ENCODE measurements around the gene TSPEAR. TPM values are rescaled to one million over a fixed set of nuclear protein-coding genes. Genes with fewer than 3 reads are reported as not detected.

The TSPEAR gene
- total RNA-seq, 4 donors from 2014 or later, result 0.21 to 1.3 (median 0.69) TPM

DNA sequence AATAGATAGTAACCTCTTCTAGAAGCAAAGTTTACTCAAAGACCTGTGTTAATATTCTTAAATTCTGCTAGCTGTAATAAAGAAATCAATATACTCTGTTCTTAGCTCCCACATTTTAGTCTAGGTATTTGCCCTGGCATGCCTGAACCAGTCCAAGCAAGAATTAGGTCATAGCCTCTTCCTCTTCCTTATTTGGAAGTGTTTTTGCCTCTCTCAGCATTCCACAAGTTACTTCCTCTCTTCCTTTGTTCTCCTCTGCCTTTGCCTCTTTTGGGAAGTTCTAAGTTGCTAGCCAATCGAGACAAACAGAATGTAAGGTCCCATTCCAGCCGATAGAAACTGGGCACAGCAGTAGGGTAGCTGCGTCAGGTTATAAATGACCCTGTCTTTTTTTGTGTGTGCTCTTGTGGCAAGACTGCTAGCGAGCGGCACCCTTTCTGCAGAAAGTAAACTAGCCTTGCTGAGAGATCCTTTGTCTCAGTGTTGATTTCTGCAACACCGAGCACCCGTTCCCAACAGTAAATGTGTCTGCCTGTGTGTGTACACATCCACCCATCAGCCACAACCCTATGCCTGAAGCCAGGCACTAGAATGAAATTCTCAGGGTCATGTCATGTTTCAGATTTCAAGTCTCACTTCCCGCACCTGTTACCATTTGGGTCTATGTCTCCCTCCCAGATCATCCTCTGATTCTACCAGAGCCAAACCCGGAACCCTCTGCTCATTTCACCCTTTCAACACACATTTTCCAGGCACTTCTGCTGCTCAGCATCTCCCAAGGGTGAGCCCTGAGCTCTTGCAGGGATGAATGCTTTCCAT lies 218.6 kb downstream of the TSPEAR start:
- intact Hi-C loops (cut with DNase I), result no loop called here
- TF ChIP-seq, protein P1, sequence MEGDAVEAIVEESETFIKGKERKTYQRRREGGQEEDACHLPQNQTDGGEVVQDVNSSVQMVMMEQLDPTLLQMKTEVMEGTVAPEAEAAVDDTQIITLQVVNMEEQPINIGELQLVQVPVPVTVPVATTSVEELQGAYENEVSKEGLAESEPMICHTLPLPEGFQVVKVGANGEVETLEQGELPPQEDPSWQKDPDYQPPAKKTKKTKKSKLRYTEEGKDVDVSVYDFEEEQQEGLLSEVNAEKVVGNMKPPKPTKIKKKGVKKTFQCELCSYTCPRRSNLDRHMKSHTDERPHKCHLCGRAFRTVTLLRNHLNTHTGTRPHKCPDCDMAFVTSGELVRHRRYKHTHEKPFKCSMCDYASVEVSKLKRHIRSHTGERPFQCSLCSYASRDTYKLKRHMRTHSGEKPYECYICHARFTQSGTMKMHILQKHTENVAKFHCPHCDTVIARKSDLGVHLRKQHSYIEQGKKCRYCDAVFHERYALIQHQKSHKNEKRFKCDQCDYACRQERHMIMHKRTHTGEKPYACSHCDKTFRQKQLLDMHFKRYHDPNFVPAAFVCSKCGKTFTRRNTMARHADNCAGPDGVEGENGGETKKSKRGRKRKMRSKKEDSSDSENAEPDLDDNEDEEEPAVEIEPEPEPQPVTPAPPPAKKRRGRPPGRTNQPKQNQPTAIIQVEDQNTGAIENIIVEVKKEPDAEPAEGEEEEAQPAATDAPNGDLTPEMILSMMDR (IDR thresholded peaks at IDR 0.05), result no peak
- no peak for TF ChIP-seq POLR2A (IDR thresholded peaks at IDR 0.05)
- WGBS, 2 donors, result 90 to 94% methylated on average over 9 of the region's 9 CpGs

DNA sequence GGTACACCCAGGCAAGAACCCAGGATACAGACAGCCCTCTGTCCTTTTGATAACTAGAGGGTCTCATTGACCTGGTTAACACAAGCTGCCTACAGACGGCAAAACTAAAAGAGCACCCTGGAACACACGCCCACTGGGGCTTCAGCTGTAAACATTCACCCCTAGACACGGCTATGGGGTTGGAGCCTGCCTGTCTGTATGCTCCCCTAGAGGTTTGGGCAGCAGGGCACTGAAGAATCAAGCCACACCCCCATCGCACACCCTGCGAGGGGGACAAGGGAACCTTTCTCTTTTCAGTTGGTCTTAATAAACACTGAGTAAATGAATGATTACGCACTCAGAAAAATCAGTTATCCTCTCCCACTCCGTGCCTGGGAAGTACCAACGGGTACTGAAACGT lies 220.6 kb downstream of the TSPEAR start:
- H3K9me3 ChIP-seq, result no peaks in the 10 kb centered on the region
- no peaks in the 10 kb centered on the region for H3K36me3 ChIP-seq
- H3K4me3 ChIP-seq (replicated peaks in 1 of 3), result no peak overlapping the region
- H3K27me3 ChIP-seq, result no peaks in the 10 kb centered on the region
- 86 to 88% methylated on average over 9 of the region's 9 CpGs for WGBS, 2 donors
- intact Hi-C loops (cut with DNase I), result no loop called here
- no peak overlapping the region for H3K27ac ChIP-seq
- TF ChIP-seq, protein P1 (IDR thresholded peaks at IDR 0.05), result no peak
- TF ChIP-seq POLR2A (IDR thresholded peaks at IDR 0.05), result no peak
- no peaks in the 10 kb centered on the region for H3K4me1 ChIP-seq
- DNase-seq, result no peak

More for the DNA sequence above, 218.6 kb downstream of the TSPEAR start:
- no peaks in the 10 kb centered on the region for H3K9me3 ChIP-seq
- no peaks in the 10 kb centered on the region for H3K27me3 ChIP-seq
- H3K4me1 ChIP-seq, result peaks cover 17 to 18% of the 10 kb centered on the region in 2 donors
- no peak overlapping the region for H3K27ac ChIP-seq
- DNase-seq, result no peak
- no peak overlapping the region for H3K4me3 ChIP-seq (replicated peaks in 1 of 3)
- H3K36me3 ChIP-seq, result no peaks in the 10 kb centered on the region

DNA sequence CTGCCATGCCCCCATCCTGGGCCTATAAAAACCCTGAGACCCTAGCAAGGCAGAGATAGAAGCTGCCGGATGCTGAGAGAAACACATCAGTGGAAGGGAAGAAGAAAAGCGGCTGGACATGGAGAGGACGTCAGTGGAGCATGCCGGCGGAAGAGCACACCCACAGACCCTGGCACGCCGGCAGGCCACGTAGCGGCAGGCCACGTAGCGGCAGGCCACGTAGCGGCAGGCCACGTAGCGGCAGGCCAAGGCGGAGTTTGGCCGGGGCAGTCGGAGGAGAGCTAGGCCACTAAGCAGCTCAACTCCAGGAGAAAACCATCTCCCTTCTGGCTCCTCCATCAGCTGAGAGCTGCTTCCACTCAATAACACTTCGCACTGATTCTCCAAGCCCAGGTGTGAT lies 221.0 kb downstream of the TSPEAR start:
- no peak for DNase-seq
- no peak for TF ChIP-seq POLR2A (IDR thresholded peaks at IDR 0.05)
- TF ChIP-seq, protein P1 (IDR thresholded peaks at IDR 0.05), result no peak
- no peaks in the 10 kb centered on the region for H3K9me3 ChIP-seq
- no peaks in the 10 kb centered on the region for H3K27me3 ChIP-seq
- no peaks in the 10 kb centered on the region for H3K36me3 ChIP-seq
- WGBS, 2 donors, result 93 to 96% methylated on average over 19 of the region's 19 CpGs
- H3K27ac ChIP-seq, result no peak overlapping the region
- H3K4me1 ChIP-seq, result no peaks in the 10 kb centered on the region
- no peak overlapping the region for H3K4me3 ChIP-seq (replicated peaks in 1 of 3)
- intact Hi-C loops (cut with DNase I), result no loop called here

DNA sequence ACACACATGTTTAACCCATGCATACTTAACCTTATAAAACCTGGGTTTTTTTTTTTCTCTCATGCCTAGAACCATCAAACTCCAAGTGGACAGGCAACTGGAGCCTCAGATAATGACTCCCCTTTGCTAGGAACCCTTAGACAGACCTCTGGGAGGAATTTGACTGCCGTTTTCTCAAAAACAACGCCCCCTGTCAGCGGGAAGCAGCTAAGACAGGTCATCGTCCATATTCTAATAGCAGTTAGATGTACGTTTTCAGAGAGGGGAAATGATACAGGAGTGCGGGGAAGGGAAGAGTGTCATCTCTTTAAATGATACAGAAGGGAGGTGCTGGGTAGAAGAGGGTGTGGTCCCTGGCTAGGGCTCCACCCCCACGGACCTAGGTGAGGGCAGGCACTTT lies 221.4 kb downstream of the TSPEAR start:
- DNase-seq, result no peak
- intact Hi-C loops (cut with DNase I), result no loop called here
- no peaks in the 10 kb centered on the region for H3K9me3 ChIP-seq
- no peak overlapping the region for H3K27ac ChIP-seq
- H3K4me3 ChIP-seq (replicated peaks in 1 of 3), result no peak overlapping the region
- H3K36me3 ChIP-seq, result no peaks in the 10 kb centered on the region
- WGBS, 2 donors, result 40 to 44% methylated on average over 7 of the region's 7 CpGs
- no peaks in the 10 kb centered on the region for H3K4me1 ChIP-seq
- H3K27me3 ChIP-seq, result no peaks in the 10 kb centered on the region
- TF ChIP-seq POLR2A (IDR thresholded peaks at IDR 0.05), result no peak
- TF ChIP-seq, protein P1 (IDR thresholded peaks at IDR 0.05), result no peak

DNA sequence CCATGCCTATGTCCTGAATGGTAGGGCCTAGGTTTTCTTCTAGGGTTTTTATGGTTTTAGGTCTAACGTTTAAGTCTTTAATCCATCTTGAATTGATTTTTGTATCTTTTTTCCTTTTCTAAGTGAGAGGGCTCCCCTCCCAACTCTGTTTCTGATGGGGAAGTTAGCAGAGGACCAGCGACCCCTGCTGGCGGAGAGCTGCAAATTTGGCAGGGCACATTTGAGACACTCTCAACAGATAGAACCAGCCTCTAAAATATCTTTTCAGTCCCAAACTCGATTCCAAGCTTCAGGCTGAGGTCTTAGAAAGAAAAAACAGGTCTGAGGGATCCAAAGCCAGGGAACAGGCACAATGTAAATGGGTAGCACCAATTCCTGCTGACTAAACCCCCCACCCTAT lies 223.5 kb downstream of the TSPEAR start:
- TF ChIP-seq, protein P1 (IDR thresholded peaks at IDR 0.05), result peak in 1 of 6 experiments; percentile 14
- TF ChIP-seq POLR2A (IDR thresholded peaks at IDR 0.05), result no peak
- intact Hi-C loops (cut with DNase I), result no loop called here
- Histone ChIP-seq H3K27ac (no peak overlapping the region), H3K4me1 (no peaks in the 10 kb centered on the region), H3K36me3 (no peaks in the 10 kb centered on the region), H3K9me3 (no peaks in the 10 kb centered on the region), H3K4me3 (replicated peaks in 1 of 3) (no peak overlapping the region), H3K27me3 (no peaks in the 10 kb centered on the region)
- no peak for DNase-seq
- 29 to 47% methylated on average over 4 of the region's 4 CpGs for WGBS, 2 donors

Data from thyroid gland (tissue), 4 donors.